T-helper 2 cell (primary cell): ENCODE results near the gene MCU.
"Not testable (repeated sequence)": the region's sequence is repeated elsewhere in the genome, so short reads cannot be mapped to it uniquely, and the experiment has no call there.

ENCODE experiments used
- DNase-seq, 5 experiments: peaks; one replicate each; pipeline versions ENCODE4 v3.0.0 to v3.0.0-alpha.2; 2012 to 2022

The MCU gene

GRCh38 chr10:72731916-72732419 is 40.0 kb downstream of the MCU start:
- DNase-seq = no peak

- no peak for DNase-seq
Observed at GRCh38 chr10:72732521-72732920, 40.6 kb downstream of the MCU start.

GRCh38 chr10:72733989-72734388 is 42.0 kb downstream of the MCU start:
- no peak for DNase-seq

GRCh38 chr10:72735288-72735936 is 43.5 kb downstream of the MCU start:
- no peak for DNase-seq

- no peak for DNase-seq
Observed at GRCh38 chr10:72736176-72736827, 44.4 kb downstream of the MCU start.

GRCh38 chr10:72736828-72737220 is 44.9 kb downstream of the MCU start:
- no peak for DNase-seq

- not testable (repeated sequence) for DNase-seq
Observed at GRCh38 chr10:72737357-72737756, 45.4 kb downstream of the MCU start.

- no peak for DNase-seq
Observed at GRCh38 chr10:72738486-72738885, 46.5 kb downstream of the MCU start.

GRCh38 chr10:72740528-72740927 is 48.6 kb downstream of the MCU start:
- DNase-seq = no peak

- no peak for DNase-seq
Observed at GRCh38 chr10:72742092-72742491, 50.1 kb downstream of the MCU start.

- DNase-seq = no peak
Observed at GRCh38 chr10:72742797-72743196, 50.9 kb downstream of the MCU start.

- no peak for DNase-seq
Observed at GRCh38 chr10:72744566-72744965, 52.6 kb downstream of the MCU start.

GRCh38 chr10:72746426-72747363 is 54.8 kb downstream of the MCU start:
- no peak for DNase-seq

- no peak for DNase-seq
Observed at GRCh38 chr10:72747521-72747920, 55.6 kb downstream of the MCU start.

GRCh38 chr10:72753760-72754231 is 61.9 kb downstream of the MCU start:
- peak in 1 of 5 experiments; percentile 15 for DNase-seq

- DNase-seq = no peak
Observed at GRCh38 chr10:72754275-72755032, 62.5 kb downstream of the MCU start.

- DNase-seq = no peak
Observed at GRCh38 chr10:72756674-72757385, 64.9 kb downstream of the MCU start.

GRCh38 chr10:72757732-72758131 is 65.8 kb downstream of the MCU start:
- no peak for DNase-seq

- DNase-seq = not testable (repeated sequence)
Observed at GRCh38 chr10:72758930-72759329, 67.0 kb downstream of the MCU start.

GRCh38 chr10:72759584-72759983 is 67.6 kb downstream of the MCU start:
- DNase-seq = no peak

GRCh38 chr10:72761498-72761897 is 69.6 kb downstream of the MCU start:
- no peak for DNase-seq

GRCh38 chr10:72762042-72762441 is 70.1 kb downstream of the MCU start:
- DNase-seq = no peak
